Measurements from ENCODE around the gene WDR86.

The WDR86 gene

GRCh38 chr7:151427705-151428377 is 18.0 kb upstream of the WDR86 start:
- FAIRE-seq = no peak

GRCh38 chr7:151426904-151427704 is 17.3 kb upstream of the WDR86 start:
- FAIRE-seq = no peak

DNA sequence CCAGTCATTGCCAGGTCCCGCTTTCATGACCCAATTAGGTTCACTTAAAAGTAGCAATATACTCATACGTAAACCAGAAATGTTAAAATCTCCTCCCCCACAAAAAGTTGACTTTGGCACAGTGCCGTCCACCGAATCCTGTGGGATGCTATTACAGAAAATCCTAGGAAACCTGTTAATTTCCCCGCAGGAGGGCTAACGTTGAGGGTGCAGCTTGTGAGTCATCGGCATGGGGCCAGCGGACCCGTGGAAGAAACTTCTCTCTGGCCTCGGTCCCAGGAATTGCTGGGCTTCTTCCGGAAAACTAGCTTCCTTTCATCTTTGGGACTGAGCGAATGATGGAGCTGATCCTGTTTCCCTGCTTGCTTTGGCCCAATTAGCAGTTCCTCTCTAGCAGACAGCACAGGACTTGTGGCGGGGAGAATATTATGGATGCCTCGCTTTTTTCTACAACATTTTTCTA is 16.6 kb upstream of the WDR86 start:
- no peak for FAIRE-seq

GRCh38 chr7:151425670-151426440 is 16.0 kb upstream of the WDR86 start:
- no peak for FAIRE-seq

DNA sequence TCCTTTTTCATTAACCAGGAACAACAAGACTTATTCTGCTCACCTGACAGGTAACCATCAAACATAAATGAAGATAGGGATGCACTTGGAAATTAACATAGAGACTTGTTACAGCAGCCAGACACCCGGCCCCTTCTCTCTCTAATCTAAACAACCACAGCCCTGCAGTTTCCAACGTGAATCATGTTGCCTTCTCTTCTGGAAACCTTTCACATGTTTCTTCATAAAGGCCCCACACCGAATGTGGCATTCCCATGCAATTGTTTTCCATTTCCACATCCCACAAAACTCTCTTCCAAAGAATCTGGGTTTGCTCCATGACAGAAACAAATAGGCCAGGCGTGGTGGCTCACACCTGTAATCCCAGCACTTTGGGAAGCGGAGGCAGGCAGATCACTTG is 15.0 kb upstream of the WDR86 start:
- no peak for FAIRE-seq

- FAIRE-seq = no peak
Observed at GRCh38 chr7:151423936-151424335, 14.1 kb upstream of the WDR86 start.

GRCh38 chr7:151423226-151423625 is 13.4 kb upstream of the WDR86 start:
- no peak for FAIRE-seq

GRCh38 chr7:151422212-151422611 is 12.4 kb upstream of the WDR86 start:
- FAIRE-seq = no peak

DNA sequence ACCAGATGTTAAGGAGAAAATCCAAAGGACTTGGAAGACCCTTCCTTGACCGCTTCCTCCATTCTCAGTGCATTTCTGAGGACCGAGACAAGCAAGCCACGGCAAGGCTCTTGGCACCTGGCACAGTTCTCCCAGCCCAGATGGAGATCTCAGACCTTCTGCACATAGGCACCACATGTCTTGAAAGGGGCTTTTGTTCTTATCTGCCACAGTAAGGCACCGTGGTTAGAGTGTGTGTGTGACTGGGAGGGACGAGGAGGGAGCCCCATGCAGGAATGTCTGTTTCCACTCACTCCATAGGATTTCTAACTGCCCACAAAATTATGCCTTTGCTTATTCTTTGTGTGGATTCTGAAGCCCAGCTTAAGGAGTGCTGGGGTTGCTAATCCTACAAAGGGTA is 10.3 kb upstream of the WDR86 start:
- FAIRE-seq = no peak

DNA sequence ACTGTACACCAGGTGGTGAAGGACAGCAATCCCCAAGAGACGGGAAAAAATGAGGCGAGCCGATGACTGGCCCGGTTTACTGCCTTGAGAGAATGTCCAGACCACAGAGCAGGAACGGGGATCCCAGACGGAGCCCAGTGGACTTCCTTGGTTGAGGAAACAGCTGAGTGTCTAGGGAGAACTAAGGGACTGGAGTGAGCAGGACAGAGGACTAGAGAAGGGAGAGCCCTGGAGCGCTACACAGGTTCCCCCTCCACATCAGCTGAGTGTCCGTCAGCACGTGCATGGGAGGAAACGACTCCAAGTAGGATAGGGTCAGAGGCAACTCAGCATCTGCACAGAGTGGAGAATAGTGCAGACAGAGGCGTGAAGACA is 7.1 kb upstream of the WDR86 start:
- FAIRE-seq = no peak

- FAIRE-seq = no peak
Observed at GRCh38 chr7:151416112-151416940, 6.5 kb upstream of the WDR86 start.

DNA sequence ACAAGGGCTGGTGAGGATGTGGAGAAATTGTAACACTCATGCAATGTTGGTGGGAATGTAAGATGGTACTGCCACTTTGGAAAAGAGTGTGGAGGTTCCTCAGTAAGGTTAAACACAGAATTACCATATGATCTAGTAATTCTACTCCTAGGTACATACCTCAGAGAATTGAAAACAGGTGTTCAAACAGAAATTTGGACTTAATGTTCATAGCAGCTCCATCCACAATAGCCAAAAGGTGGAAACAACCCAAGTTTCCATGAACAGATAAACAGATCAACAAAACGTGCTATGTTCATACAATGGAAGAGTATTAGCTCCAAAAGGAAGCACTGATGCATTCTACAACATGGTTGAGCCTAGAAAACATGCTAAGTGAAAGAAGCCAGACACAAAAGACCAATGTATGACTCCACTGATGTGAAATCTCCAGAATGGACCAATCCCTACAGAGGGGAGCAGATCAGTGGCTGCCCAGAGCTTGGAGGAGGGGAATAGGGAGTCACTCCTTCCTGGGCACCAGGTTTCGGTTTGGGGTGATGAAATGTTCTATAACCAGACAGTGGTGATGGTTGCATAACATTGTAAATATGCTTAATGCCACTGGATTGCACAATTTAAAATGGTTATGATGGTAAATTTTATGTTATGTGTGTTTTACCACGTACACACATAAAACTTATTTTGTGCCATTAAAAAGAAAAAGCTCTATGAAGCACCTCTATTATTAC is 5.7 kb upstream of the WDR86 start:
- no peak for FAIRE-seq

GRCh38 chr7:151413241-151413640 is 3.4 kb upstream of the WDR86 start:
- no peak for FAIRE-seq

DNA sequence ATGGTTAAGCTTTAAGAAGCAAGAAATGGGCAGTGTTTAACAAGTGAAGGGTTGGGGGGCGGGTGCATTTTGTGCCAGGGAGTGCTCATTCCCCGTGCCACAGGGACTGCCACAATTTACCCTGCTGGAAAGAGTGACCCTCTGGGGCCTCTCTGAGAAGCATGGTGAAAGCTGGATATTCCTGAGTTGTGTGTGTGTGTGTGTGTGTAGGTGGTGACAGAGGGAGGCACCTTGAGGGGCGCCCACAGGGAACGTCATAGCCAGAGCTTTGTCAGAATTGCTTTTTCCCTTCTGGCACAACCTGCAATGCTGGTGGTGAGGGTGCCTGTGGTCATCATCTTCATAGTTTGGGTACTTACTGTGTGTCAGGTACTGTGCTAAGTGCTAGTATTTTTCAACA is 2.5 kb upstream of the WDR86 start:
- FAIRE-seq = no peak

GRCh38 chr7:151411551-151411950 is 1.7 kb upstream of the WDR86 start:
- FAIRE-seq = no peak

- no peak for FAIRE-seq
Observed at GRCh38 chr7:151410405-151411390, 860 bp upstream of the WDR86 start.

DNA sequence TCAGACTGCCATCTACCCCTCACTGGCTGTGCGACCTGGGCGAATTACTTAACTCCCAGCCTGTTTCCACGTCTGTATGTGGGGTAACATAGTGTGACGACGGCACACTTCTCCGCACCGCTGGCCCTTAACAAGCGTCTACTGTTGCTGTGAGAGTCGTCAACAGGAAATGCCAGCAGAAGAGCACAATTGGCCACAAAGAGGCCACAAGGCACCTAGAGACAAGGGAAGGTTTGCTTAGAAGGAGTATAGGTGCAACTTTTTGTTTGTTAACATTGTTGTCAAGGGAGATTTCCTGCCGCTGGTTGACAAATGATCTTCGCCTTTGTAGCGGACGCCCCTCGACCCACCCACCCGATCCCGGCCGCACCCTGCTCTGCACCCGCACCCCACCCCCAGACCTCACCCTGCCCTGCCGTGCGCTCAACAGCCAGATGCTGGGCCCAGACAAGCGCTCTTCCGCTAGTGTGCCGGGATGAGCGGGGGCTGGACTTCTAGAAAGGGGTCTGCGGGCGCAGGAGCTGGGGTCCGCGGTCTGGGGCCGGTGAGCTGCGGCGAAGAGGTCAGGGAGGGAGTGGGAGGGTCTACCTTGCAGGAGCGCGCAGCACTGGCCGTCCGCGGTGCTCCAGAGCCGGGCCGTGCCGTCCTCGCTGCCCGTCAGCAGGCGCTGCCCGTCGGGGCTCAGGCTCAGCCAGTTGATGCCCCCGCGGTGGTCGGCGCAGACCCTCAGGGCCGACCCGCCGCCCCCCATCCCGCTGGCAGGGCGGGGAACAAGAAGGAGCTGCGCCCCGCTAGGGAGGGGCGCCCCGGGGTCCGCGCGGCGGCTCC is 785 bp downstream of the WDR86 start:
- FAIRE-seq = no peak

DNA sequence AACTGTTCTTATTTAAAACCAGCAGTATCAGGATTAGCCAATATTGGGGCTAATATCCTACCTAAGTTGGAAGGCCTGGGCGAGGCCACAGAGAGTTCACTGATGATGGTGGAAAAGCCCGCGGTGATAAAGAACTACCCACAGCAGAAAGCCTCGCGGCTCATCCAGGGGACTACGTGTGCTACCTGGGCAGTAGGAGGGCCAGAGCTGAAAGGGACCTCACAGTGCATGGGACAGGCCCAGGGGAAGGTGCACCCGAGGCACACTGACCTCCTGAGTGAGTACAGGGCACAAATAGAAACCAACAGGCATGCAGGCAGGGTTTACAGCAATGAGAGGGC is 1.4 kb downstream of the WDR86 start:
- no peak for FAIRE-seq

GRCh38 chr7:151406886-151407583 is 2.8 kb downstream of the WDR86 start:
- FAIRE-seq = no peak
